Activated T-helper 1 cell treated with anti-CD3 and anti-CD28 coated beads, Interleukin-12 subunit alpha, Interleukin-12 subunit beta, Interleukin-2, Interleukin-4 antibody, amounts not matched to agents 30 ng/mL and 10 ng/mL and 1 ng/mL, durations not matched to agents 14 hours and 24 hours and 36 hours (primary cell): ENCODE data around the gene ACER2. TPM values are rescaled to one million over a fixed set of nuclear protein-coding genes. Genes with fewer than 3 reads are reported as not detected.

ENCODE experiments used
- DNase-seq: peaks from one replicate; pipeline ENCODE4 v3.0.0; 2021; ENCODE audit warnings: low spot score
- H3K27ac Mint-ChIP-seq: one replicate; pipeline ENCODE4 v1.8.0; 2021; ENCODE audit warnings: mild to moderate bottlenecking, mixed read lengths
- H3K27me3 Mint-ChIP-seq: one replicate; pipeline ENCODE4 v1.8.0; 2022; ENCODE audit warnings: mild to moderate bottlenecking, moderate library complexity, mixed read lengths; ENCODE audit not compliant: insufficient read depth
- H3K36me3 Mint-ChIP-seq: one replicate; pipeline ENCODE4 v1.8.0; 2021; ENCODE audit warnings: low read depth, mixed read lengths
- H3K4me1 Mint-ChIP-seq: one replicate; pipeline ENCODE4 v1.8.0; 2021; ENCODE audit warnings: low read depth, mixed read lengths
- H3K4me3 Mint-ChIP-seq: one replicate; pipeline ENCODE4 v1.8.0; 2021; ENCODE audit warnings: mild to moderate bottlenecking, moderate library complexity, mixed read lengths
- H3K9me3 Mint-ChIP-seq: one replicate; pipeline ENCODE4 v1.8.0; 2021; ENCODE audit warnings: mixed read lengths
- intact Hi-C: fragments of 100-400 bp; cut with micrococcal nuclease; formaldehyde crosslinking; loops from one replicate; pipeline ENCODE4 v1.15.1; 2024
- total RNA-seq: library from RNA; stranded (reverse); gene quantifications from 2 replicates; pipeline ENCODE4 v1.2.3, GENCODE V29; 2022

ACER2 gene
- total RNA-seq, 1 donor from 2014 or later = 1.4 TPM

- peak overlapping the region; percentile 13 for H3K27ac Mint-ChIP-seq
- no peak for DNase-seq
- no peaks in the 10 kb centered on the region for H3K36me3 Mint-ChIP-seq
- H3K9me3 Mint-ChIP-seq = no peaks in the 10 kb centered on the region
- H3K4me1 Mint-ChIP-seq = peaks cover 14% of the 10 kb centered on the region
- H3K27me3 Mint-ChIP-seq = no peaks in the 10 kb centered on the region
- peak overlapping the region; percentile 48 for H3K4me3 Mint-ChIP-seq
- intact Hi-C loops = loop anchor here (1.0 to 5.0 kb wide), 4 partner anchors 32 to 392 kb away; partner anchors contain the start of genes ACER2, DENND4C, RPS6 and RRAGA
These were observed 32.2 kb downstream of the ACER2 start for GRCh38 chr9:19440823-19441580.

- intact Hi-C loops = loop anchor here (1.0 to 5.0 kb wide), 4 partner anchors 33 to 392 kb away; partner anchors contain the start of genes ACER2, DENND4C, RPS6 and RRAGA
- peak overlapping the region; percentile 80 for H3K27ac Mint-ChIP-seq
These were observed 32.9 kb downstream of the ACER2 start for GRCh38 chr9:19441730-19442129.

GRCh38 chr9:19442240-19442639 is 33.4 kb downstream of the ACER2 start:
- no peaks in the 10 kb centered on the region for H3K27me3 Mint-ChIP-seq
- intact Hi-C loops = loop anchor here (5.0 kb wide), 1 partner anchor 210 kb away; the partner anchor contains the start of gene DENND4C
- H3K4me3 Mint-ChIP-seq = no peak overlapping the region
- H3K4me1 Mint-ChIP-seq = peaks cover 14% of the 10 kb centered on the region
- H3K9me3 Mint-ChIP-seq = no peaks in the 10 kb centered on the region
- DNase-seq = no peak
- no peaks in the 10 kb centered on the region for H3K36me3 Mint-ChIP-seq
- H3K27ac Mint-ChIP-seq = peak overlapping the region; percentile 49

More at GRCh38 chr9:19441730-19442129, 32.9 kb downstream of the ACER2 start:
- Mint-ChIP-seq H3K4me3 (peak overlapping the region; percentile 48), H3K27me3 (no peaks in the 10 kb centered on the region), H3K9me3 (no peaks in the 10 kb centered on the region), H3K36me3 (no peaks in the 10 kb centered on the region), H3K4me1 (peaks cover 14% of the 10 kb centered on the region)
- no peak for DNase-seq

GRCh38 chr9:19445452-19445851 is 36.6 kb downstream of the ACER2 start:
- Mint-ChIP-seq H3K27me3 (no peaks in the 10 kb centered on the region), H3K4me1 (peaks cover 14% of the 10 kb centered on the region), H3K36me3 (no peaks in the 10 kb centered on the region), H3K27ac (no peak overlapping the region), H3K4me3 (no peak overlapping the region), H3K9me3 (no peaks in the 10 kb centered on the region)
- no peak for DNase-seq
- intact Hi-C loops = no loop called here

GRCh38 chr9:19446361-19446861 is 37.6 kb downstream of the ACER2 start:
- Mint-ChIP-seq H3K4me3 (no peak overlapping the region), H3K36me3 (no peaks in the 10 kb centered on the region), H3K27me3 (no peaks in the 10 kb centered on the region), H3K4me1 (peaks cover 10% of the 10 kb centered on the region), H3K27ac (no peak overlapping the region), H3K9me3 (no peaks in the 10 kb centered on the region)
- intact Hi-C loops = no loop called here
- DNase-seq = no peak

- H3K27ac Mint-ChIP-seq = no peak overlapping the region
- H3K36me3 Mint-ChIP-seq = no peaks in the 10 kb centered on the region
- DNase-seq = no peak
- no peaks in the 10 kb centered on the region for H3K9me3 Mint-ChIP-seq
- peaks cover under 1% of the 10 kb centered on the region for H3K4me1 Mint-ChIP-seq
- no peaks in the 10 kb centered on the region for H3K27me3 Mint-ChIP-seq
- intact Hi-C loops = no loop called here
- H3K4me3 Mint-ChIP-seq = no peak overlapping the region
These were observed 42.7 kb downstream of the ACER2 start for GRCh38 chr9:19451240-19452087.

- Mint-ChIP-seq H3K4me3 (no peak overlapping the region), H3K27ac (no peak overlapping the region), H3K27me3 (peaks cover 9% of the 10 kb centered on the region), H3K36me3 (no peaks in the 10 kb centered on the region), H3K4me1 (peaks cover 15% of the 10 kb centered on the region), H3K9me3 (no peaks in the 10 kb centered on the region)
- DNase-seq = no peak
- intact Hi-C loops = loop anchor here (2.0 kb wide), 2 partner anchors 272 to 282 kb away; no protein-coding TSS in a partner anchor
These were observed 47.6 kb downstream of the ACER2 start for GRCh38 chr9:19456426-19456825.

GRCh38 chr9:19456996-19457692 is 48.3 kb downstream of the ACER2 start:
- peak overlapping the region; percentile 35 for H3K4me3 Mint-ChIP-seq
- no peaks in the 10 kb centered on the region for H3K9me3 Mint-ChIP-seq
- peaks cover 9% of the 10 kb centered on the region for H3K27me3 Mint-ChIP-seq
- no peaks in the 10 kb centered on the region for H3K36me3 Mint-ChIP-seq
- DNase-seq = peak; percentile 59
- H3K4me1 Mint-ChIP-seq = peaks cover 15% of the 10 kb centered on the region
- intact Hi-C loops = loop anchor here (1.0 to 2.0 kb wide), 10 partner anchors 49 to 1202 kb away; partner anchors contain the start of genes HAUS6, RPS6 and RRAGA
- H3K27ac Mint-ChIP-seq = peak overlapping the region; percentile 16

- Mint-ChIP-seq H3K4me1 (peaks cover 15% of the 10 kb centered on the region), H3K4me3 (peak overlapping the region; percentile 35), H3K27me3 (peaks cover 9% of the 10 kb centered on the region), H3K36me3 (no peaks in the 10 kb centered on the region), H3K9me3 (no peaks in the 10 kb centered on the region), H3K27ac (no peak overlapping the region)
- intact Hi-C loops = loop anchor here (1.0 to 2.0 kb wide), 10 partner anchors 49 to 1202 kb away; partner anchors contain the start of genes HAUS6, RPS6 and RRAGA
- DNase-seq = no peak
These were observed 48.8 kb downstream of the ACER2 start for GRCh38 chr9:19457693-19458009.

GRCh38 chr9:19460243-19460642 is 51.4 kb downstream of the ACER2 start:
- Mint-ChIP-seq H3K27me3 (peaks cover 11% of the 10 kb centered on the region), H3K9me3 (no peaks in the 10 kb centered on the region), H3K4me3 (no peak overlapping the region), H3K27ac (no peak overlapping the region), H3K4me1 (peaks cover 25% of the 10 kb centered on the region), H3K36me3 (no peaks in the 10 kb centered on the region)
- intact Hi-C loops = loop anchor here (10.0 kb wide), 1 partner anchor 1655 kb away; no protein-coding TSS in a partner anchor
- no peak for DNase-seq

GRCh38 chr9:19461135-19461534 is 52.3 kb downstream of the ACER2 start:
- Mint-ChIP-seq H3K9me3 (no peaks in the 10 kb centered on the region), H3K4me3 (no peak overlapping the region), H3K36me3 (no peaks in the 10 kb centered on the region), H3K27me3 (peaks cover 12% of the 10 kb centered on the region), H3K27ac (no peak overlapping the region), H3K4me1 (peaks cover 27% of the 10 kb centered on the region)
- DNase-seq = no peak
- intact Hi-C loops = loop anchor here (10.0 kb wide), 1 partner anchor 1654 kb away; no protein-coding TSS in a partner anchor
